SK-N-SH treated with all-trans-retinoic acid at 6 μM for 48 hours (cell line): ENCODE data around the gene PTX3.

Experiments used
- ESRRG ChIP-seq: fragments of 250-450 bp; sonication (Bioruptor Pico); IDR thresholded peaks from 2 replicates; pipeline ENCODE4 v1.6.1; 2021; ENCODE audit warnings: mild to moderate bottlenecking
- GLIS3 ChIP-seq: fragments of 250-450 bp; sonication (Bioruptor Pico); IDR thresholded peaks from 2 replicates; pipeline ENCODE4 v1.5.0; 2020; ENCODE audit warnings: mild to moderate bottlenecking, moderate library complexity
- ZFP3 ChIP-seq: fragments of 250-450 bp; sonication (Bioruptor Pico); IDR thresholded peaks from 2 replicates; pipeline ENCODE4 v1.5.0; 2020; ENCODE audit warnings: mild to moderate bottlenecking, moderate library complexity
- ZFP30 ChIP-seq: fragments of 450-650 bp; formaldehyde crosslinking; IDR thresholded peaks from 2 replicates; pipeline ENCODE4 v1.5.0; 2022; ENCODE audit warnings: mild to moderate bottlenecking, moderate library complexity
- TF ChIP-seq, protein P1 (sequence below): fragments of 250-450 bp; sonication (Bioruptor Pico); IDR thresholded peaks from 2 replicates; pipeline ENCODE4 v1.5.1; 2021; ENCODE audit warnings: mild to moderate bottlenecking, moderate library complexity
- TF ChIP-seq, protein P2 (sequence below): fragments of 250-450 bp; sonication (Bioruptor Pico); IDR thresholded peaks from 2 replicates; pipeline ENCODE4 v1.8.0; 2021; ENCODE audit warnings: low read depth, mild to moderate bottlenecking, moderate library complexity, borderline replicate concordance

DNA sequence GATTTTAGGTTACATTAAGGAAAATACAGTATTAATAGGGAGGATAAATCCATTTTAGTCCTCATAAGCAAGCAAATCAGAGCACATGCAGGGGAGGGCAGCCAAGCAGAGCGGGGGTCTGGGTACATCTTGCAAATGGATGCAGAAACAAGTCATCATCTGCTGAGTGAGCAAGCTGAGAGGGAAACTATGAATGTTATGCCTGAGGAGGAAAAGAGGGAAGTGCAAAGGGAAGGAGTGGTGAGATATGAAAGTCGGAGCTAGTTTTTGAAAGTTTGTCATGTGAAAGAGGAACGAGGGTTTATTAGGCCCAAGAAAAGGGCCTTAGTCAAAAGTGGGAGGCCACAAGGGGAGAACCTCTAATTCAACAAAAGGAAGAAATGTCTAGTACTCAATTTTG, 15.4 kb downstream of the PTX3 start:
- TF ChIP-seq ZFP3 (CRISPR knock-in tag) (no peak), ZFP30 (no peak), GLIS3 (CRISPR knock-in tag) (no peak), ESRRG (CRISPR knock-in tag) (no peak)
- TF ChIP-seq, protein P1, sequence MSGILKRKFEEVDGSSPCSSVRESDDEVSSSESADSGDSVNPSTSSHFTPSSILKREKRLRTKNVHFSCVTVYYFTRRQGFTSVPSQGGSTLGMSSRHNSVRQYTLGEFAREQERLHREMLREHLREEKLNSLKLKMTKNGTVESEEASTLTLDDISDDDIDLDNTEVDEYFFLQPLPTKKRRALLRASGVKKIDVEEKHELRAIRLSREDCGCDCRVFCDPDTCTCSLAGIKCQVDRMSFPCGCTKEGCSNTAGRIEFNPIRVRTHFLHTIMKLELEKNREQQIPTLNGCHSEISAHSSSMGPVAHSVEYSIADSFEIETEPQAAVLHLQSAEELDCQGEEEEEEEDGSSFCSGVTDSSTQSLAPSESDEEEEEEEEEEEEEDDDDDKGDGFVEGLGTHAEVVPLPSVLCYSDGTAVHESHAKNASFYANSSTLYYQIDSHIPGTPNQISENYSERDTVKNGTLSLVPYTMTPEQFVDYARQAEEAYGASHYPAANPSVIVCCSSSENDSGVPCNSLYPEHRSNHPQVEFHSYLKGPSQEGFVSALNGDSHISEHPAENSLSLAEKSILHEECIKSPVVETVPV (CRISPR knock-in tag): no peak
- TF ChIP-seq, protein P2, sequence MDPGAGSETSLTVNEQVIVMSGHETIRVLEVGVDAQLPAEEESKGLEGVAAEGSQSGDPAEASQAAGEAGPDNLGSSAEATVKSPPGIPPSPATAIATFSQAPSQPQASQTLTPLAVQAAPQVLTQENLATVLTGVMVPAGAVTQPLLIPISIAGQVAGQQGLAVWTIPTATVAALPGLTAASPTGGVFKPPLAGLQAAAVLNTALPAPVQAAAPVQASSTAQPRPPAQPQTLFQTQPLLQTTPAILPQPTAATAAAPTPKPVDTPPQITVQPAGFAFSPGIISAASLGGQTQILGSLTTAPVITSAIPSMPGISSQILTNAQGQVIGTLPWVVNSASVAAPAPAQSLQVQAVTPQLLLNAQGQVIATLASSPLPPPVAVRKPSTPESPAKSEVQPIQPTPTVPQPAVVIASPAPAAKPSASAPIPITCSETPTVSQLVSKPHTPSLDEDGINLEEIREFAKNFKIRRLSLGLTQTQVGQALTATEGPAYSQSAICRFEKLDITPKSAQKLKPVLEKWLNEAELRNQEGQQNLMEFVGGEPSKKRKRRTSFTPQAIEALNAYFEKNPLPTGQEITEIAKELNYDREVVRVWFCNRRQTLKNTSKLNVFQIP (CRISPR knock-in tag): no peak
